IMR-90 (cell line): ENCODE data around the gene PHC3. TPM values are rescaled to one million over a fixed set of nuclear protein-coding genes. Genes with fewer than 3 reads are reported as not detected.

ENCODE experiments used
- ATAC-seq: fragments of 200-7000 bp; cut with Tn5 transposase; 2 replicates; pipeline ENCODE4 v1.9.1; 2020; ENCODE audit warnings: low read depth, mild to moderate bottlenecking, moderate library complexity
- BruUV-seq: library from RNA; stranded (reverse); fragments of 400-500 nt; replicated peaks from 2 replicates; lab custom pipeline; 2021; lab: Mats Ljungman, UMichigan
- CTCF ChIA-PET: fragments of 300-600 bp; formaldehyde crosslinking; extraction: SDS; loops from one replicate; lab custom pipeline; 2021; ENCODE audit warnings: antibody characterized with exemption; lab: Yijun Ruan, JAX
- POLR2A ChIA-PET: fragments of 300-600 bp; sonication (Branson Sonifier 250); formaldehyde crosslinking; loops from one replicate; lab custom pipeline; 2022; ENCODE audit warnings: antibody characterized with exemption; ENCODE audit not compliant: unreplicated experiment; lab: Charles Lee
- DNase-seq: peaks from one replicate; pipeline ENCODE4 v3.0.0; 2013
- H2AFZ ChIP-seq: replicated peaks from 2 replicates; pipeline ENCODE3; 2013; ENCODE audit warnings: low read length, mild to moderate bottlenecking; ENCODE audit not compliant: poor library complexity
- H2AK5ac ChIP-seq: 2 replicates; pipeline ENCODE4 v1.6.1; 2013; ENCODE audit warnings: low read depth, low read length, inconsistent platforms
- H2AK9ac ChIP-seq: replicated peaks from 2 replicates; pipeline ENCODE3; 2013; ENCODE audit warnings: mild to moderate bottlenecking, low read depth, low read length, moderate library complexity; ENCODE audit not compliant: poor library complexity
- H2BK120ac ChIP-seq: 2 replicates; pipeline ENCODE4 v1.6.1; 2013; ENCODE audit warnings: low read depth, low read length, inconsistent platforms
- H2BK15ac ChIP-seq: 3 replicates; pipeline ENCODE4 v1.6.1; 2013; ENCODE audit warnings: low read depth, low read length, inconsistent platforms
- H2BK20ac ChIP-seq: 2 replicates; pipeline ENCODE4 v1.6.1; 2013; ENCODE audit warnings: low read depth, mild to moderate bottlenecking, inconsistent platforms, low read length, moderate library complexity
- H2BK5ac ChIP-seq: 2 replicates; pipeline ENCODE4 v1.6.1; 2013; ENCODE audit warnings: mild to moderate bottlenecking, low read depth, low read length, inconsistent platforms; ENCODE audit not compliant: poor library complexity, severe bottlenecking
- H3K14ac ChIP-seq: replicated peaks from 2 replicates; pipeline ENCODE4 v1.6.1; 2013; ENCODE audit warnings: low read depth, low read length, inconsistent platforms
- H3K18ac ChIP-seq: 2 replicates; pipeline ENCODE4 v1.6.1; 2013; ENCODE audit warnings: low read depth, low read length, control low read depth
- H3K23ac ChIP-seq: 2 replicates; pipeline ENCODE4 v1.6.1; 2013; ENCODE audit warnings: low read depth, low read length, inconsistent platforms
- H3K27ac ChIP-seq: 2 replicates; pipeline ENCODE4 v1.5.1; 2013; ENCODE audit warnings: mild to moderate bottlenecking, control low read depth, low read length; ENCODE audit not compliant: insufficient read depth
- H3K27me3 ChIP-seq: 2 replicates; pipeline ENCODE4 v1.6.1; 2013; ENCODE audit warnings: low read length; ENCODE audit not compliant: control insufficient read depth, insufficient read depth
- H3K36me3 ChIP-seq: 2 replicates; pipeline ENCODE4 v1.6.1; 2013; ENCODE audit warnings: low read length, mixed read lengths; ENCODE audit not compliant: control insufficient read depth, insufficient read depth
- H3K4ac ChIP-seq: 2 replicates; pipeline ENCODE4 v1.6.1; 2013; ENCODE audit warnings: low read depth, low read length, inconsistent platforms
- H3K4me1 ChIP-seq: 2 replicates; pipeline ENCODE4 v1.6.1; 2013; ENCODE audit warnings: low read length, mixed read lengths; ENCODE audit not compliant: control insufficient read depth, insufficient read depth
- H3K4me2 ChIP-seq: 2 replicates; pipeline ENCODE4 v1.6.1; 2013; ENCODE audit warnings: low read depth, mild to moderate bottlenecking, control low read depth, low read length, moderate library complexity
- H3K4me3 ChIP-seq: 2 replicates; pipeline ENCODE4 v1.5.1; 2013; ENCODE audit warnings: low read depth, mild to moderate bottlenecking, control low read depth, low read length, moderate library complexity; ENCODE audit not compliant: insufficient read depth
- H3K56ac ChIP-seq: 2 replicates; pipeline ENCODE4 v1.6.1; 2013; ENCODE audit warnings: low read length, inconsistent platforms; ENCODE audit not compliant: insufficient read depth; ENCODE audit errors: extremely low read depth
- H3K79me1 ChIP-seq, 2 experiments: 2 replicates each; pipeline ENCODE4 v1.6.1; 2013; ENCODE audit warnings: low read length in 2 of 2, inconsistent platforms in 1 of 2, low read depth in 1 of 2
- H3K9ac ChIP-seq: 2 replicates; pipeline ENCODE4 v1.6.1; 2013; ENCODE audit warnings: low read depth, low read length, control low read depth
- H3K9me1 ChIP-seq: 2 replicates; pipeline ENCODE4 v1.6.1; 2013; ENCODE audit warnings: low read length, inconsistent platforms; ENCODE audit not compliant: insufficient read depth
- H3K9me3 ChIP-seq: 2 replicates; pipeline ENCODE4 v1.6.1; 2013; ENCODE audit warnings: low read length; ENCODE audit not compliant: control insufficient read depth, insufficient read depth
- H4K20me1 ChIP-seq: 2 replicates; pipeline ENCODE4 v1.6.1; 2013; ENCODE audit warnings: low read length, inconsistent platforms; ENCODE audit not compliant: insufficient read depth
- H4K5ac ChIP-seq: 2 replicates; pipeline ENCODE4 v1.6.1; 2013; ENCODE audit warnings: mild to moderate bottlenecking, low read depth, low read length, control low read depth
- H4K8ac ChIP-seq, 2 experiments: 2 replicates each; pipeline ENCODE4 v1.6.1; 2013; ENCODE audit warnings: low read depth in 2 of 2, low read length in 2 of 2, control low read depth in 1 of 2, inconsistent platforms in 1 of 2
- H4K91ac ChIP-seq: 2 replicates; pipeline ENCODE4 v1.6.1; 2013; ENCODE audit warnings: low read depth, low read length, inconsistent platforms; ENCODE audit not compliant: insufficient read depth
- CEBPB ChIP-seq: IDR thresholded peaks from 2 replicates; pipeline ENCODE4 v1.6.1; 2012; ENCODE audit warnings: low read depth, low read length, improper control_type of control experiment
- CHD1 ChIP-seq: IDR thresholded peaks from 2 replicates; pipeline ENCODE4 v1.6.1; 2012; ENCODE audit warnings: low read depth, low read length, improper control_type of control experiment
- CTCF ChIP-seq: conservative IDR thresholded peaks from 2 replicates; pipeline ENCODE4 v1.5.1; 2012; ENCODE audit warnings: mild to moderate bottlenecking, low read depth, low read length, improper control_type of control experiment
- ELK1 ChIP-seq: fragments of 150-350 bp; IDR thresholded peaks from 2 replicates; pipeline ENCODE4 v1.6.1; 2016; ENCODE audit warnings: low read depth, mild to moderate bottlenecking, low read length, moderate library complexity, borderline replicate concordance
- FOS ChIP-seq: fragments of 150-350 bp; IDR thresholded peaks from 2 replicates; pipeline ENCODE4 v1.6.1; 2016; ENCODE audit warnings: low read depth, low read length
- MAFK ChIP-seq: IDR thresholded peaks from 2 replicates; pipeline ENCODE4 v1.6.1; 2012; ENCODE audit warnings: low read depth, low read length, improper control_type of control experiment
- MAZ ChIP-seq: IDR thresholded peaks from 2 replicates; pipeline ENCODE4 v1.6.1; 2012; ENCODE audit warnings: low read depth, mild to moderate bottlenecking, low read length, improper control_type of control experiment, moderate library complexity, borderline replicate concordance
- MXI1 ChIP-seq: IDR thresholded peaks from 2 replicates; pipeline ENCODE4 v1.6.1; 2012; ENCODE audit warnings: low read depth, mild to moderate bottlenecking, low read length, moderate library complexity, borderline replicate concordance
- NFE2L2 ChIP-seq: fragments of 150-350 bp; IDR thresholded peaks from 2 replicates; pipeline ENCODE4 v1.6.1; 2016; ENCODE audit warnings: low read depth, mild to moderate bottlenecking, low read length
- RAD21 ChIP-seq: IDR thresholded peaks from 2 replicates; pipeline ENCODE4 v1.6.1; 2012; ENCODE audit warnings: low read length, improper control_type of control experiment
- RFX5 ChIP-seq: IDR thresholded peaks from 2 replicates; pipeline ENCODE4 v1.8.0; 2012; ENCODE audit warnings: low read depth, mild to moderate bottlenecking, low read length, moderate library complexity
- SMC3 ChIP-seq: fragments of 150-350 bp; IDR thresholded peaks from 2 replicates; pipeline ENCODE4 v1.6.1; 2016; ENCODE audit warnings: low read depth, mild to moderate bottlenecking, antibody characterized with exemption, low read length, moderate library complexity
- USF2 ChIP-seq: fragments of 150-350 bp; IDR thresholded peaks from 2 replicates; pipeline ENCODE4 v1.6.1; 2017; ENCODE audit warnings: mild to moderate bottlenecking, antibody characterized with exemption, low read length, low read depth
- WGBS, 2 experiments: methylation state at CpG; one replicate each; pipeline versions ENCODE4 v1.1.5 to v1.1.7; 2013; ENCODE audit warnings: missing lambda C conversion rate in 2 of 2; ENCODE audit not compliant: insufficient read length in 1 of 2; ENCODE audit errors: extremely low coverage in 2 of 2; 5-methylcytosine and 5-hydroxymethylcytosine counted together
- dilution Hi-C: fragments of 300-500 bp; cut with HindIII; formaldehyde crosslinking; loops from one replicate; pipeline ENCODE4 v1.14.3; 2018; ENCODE audit warnings: low sequenced_read_pairs; ENCODE audit not compliant: unreplicated experiment
- in situ Hi-C: fragments of 300-500 bp; cut with MboI; formaldehyde crosslinking; loops from 3 replicates; pipeline ENCODE4 v1.14.3; 2019; ENCODE audit warnings: low sequenced_read_pairs, inconsistent platforms, mixed read lengths
- intact Hi-C: fragments of 100-400 bp; cut with micrococcal nuclease; formaldehyde crosslinking; loops from 2 replicates; pipeline ENCODE4 v1.10.0; 2022
- polyA plus RNA-seq, 3 experiments: library from polyadenylated mRNA; depleted of rRNA; stranded (reverse); fragments of >200 nt; gene quantifications; 2 replicates each; pipeline ENCODE4 v1.2.3, GENCODE V29; 2012; ENCODE audit warnings: low replicate concordance in 1 of 3
- total RNA-seq: library from RNA; depleted of rRNA; stranded (reverse); fragments of >200 nt; gene quantifications from 2 replicates; pipeline ENCODE4 v1.2.3, GENCODE V29; 2012

The PHC3 gene
- total and polyA plus RNA-seq, 2 of the 4 experiments (the other 2 are of a cell fraction): 18.3 to 26.3 TPM

GRCh38 chr3:170189398-170190256 lies 8.1 kb upstream of the PHC3 start:
- H3K18ac ChIP-seq: no peak overlapping the region
- no peak overlapping the region; the same call in 2 of the 3 replicates for H2BK15ac ChIP-seq
- peak overlapping the region; percentile 50; the same call in 1 of the 2 replicates for H3K9ac ChIP-seq
- CTCF ChIA-PET: interaction anchor here (1.0 kb wide), 1 partner anchor 14 kb away, joined by 3 read pairs; no protein-coding TSS in a partner anchor
- no peaks in the 10 kb centered on the region for H3K9me3 ChIP-seq
- no peak overlapping the region for H2AK9ac ChIP-seq
- H2AFZ ChIP-seq: peak overlapping the region; percentile 36
- H3K4me3 ChIP-seq: no peak overlapping the region
- no peak overlapping the region for H3K27ac ChIP-seq
- DNase-seq (no peak), ATAC-seq (peak; percentile 73)
- H2BK120ac ChIP-seq: peak overlapping the region; percentile 50
- H2BK20ac ChIP-seq: peak overlapping the region; percentile 36; the same call in 1 of the 2 replicates
- peak overlapping the region; percentile 3; the same call in 1 of the 2 replicates for H2AK5ac ChIP-seq
- H3K4me2 ChIP-seq: peak overlapping the region; percentile 87
- no peak overlapping the region; the same call in 1 of the 2 replicates for H4K5ac ChIP-seq
- dilution Hi-C loops: no loop called here
- peak overlapping the region; percentile 46 for H3K14ac ChIP-seq
- no peaks in the 10 kb centered on the region for H3K27me3 ChIP-seq
- BruUV-seq: no TSS peak
- WGBS, 2 experiments: 94% methylated on average over 2 of the region's 4 CpGs; no CpG with 5 or more reads in 1 of the 2 experiments
- H4K91ac ChIP-seq: no peak overlapping the region
- POLR2A ChIA-PET: no interaction called here
- H3K4ac ChIP-seq: no peak overlapping the region; the same call in 1 of the 2 replicates
- peaks cover 5% of the 10 kb centered on the region; the same call in 1 of the 2 replicates for H3K4me1 ChIP-seq
- no peaks in the 10 kb centered on the region for H3K79me1 ChIP-seq
- peak overlapping the region in 1 of 2 experiments; percentile 28; a peak in 1 of 4 replicates for H4K8ac ChIP-seq
- no peak overlapping the region for H3K56ac ChIP-seq
- in situ Hi-C loops: loop anchor here (10.0 kb wide), 1 partner anchor 665 kb away; no protein-coding TSS in a partner anchor
- intact Hi-C loops: loop anchor here (1.0 to 10.0 kb wide), 4 partner anchors 33 to 655 kb away; partner anchors contain the start of genes PRKCI and SKIL
- no peak overlapping the region for H2BK5ac ChIP-seq
- H4K20me1 ChIP-seq: no peaks in the 10 kb centered on the region
- H3K9me1 ChIP-seq: no peaks in the 10 kb centered on the region
- no peaks in the 10 kb centered on the region for H3K36me3 ChIP-seq
- peak overlapping the region; percentile 6; the same call in 1 of the 2 replicates for H3K23ac ChIP-seq
- TF ChIP-seq FOS (no peak), ELK1 (no peak), CHD1 (no peak), MAZ (no peak), USF2 (no peak), CEBPB (no peak), MXI1 (no peak), RAD21 (no peak), SMC3 (no peak), MAFK (no peak), RFX5 (no peak), NFE2L2 (no peak), CTCF (no peak)
